HEK293T (cell line): ENCODE data around the gene INKA1.

ENCODE experiments used
- BHLHE40 ChIP-seq: fragments of 450-650 bp; IDR thresholded peaks from 2 replicates; pipeline ENCODE4 v1.6.1; 2016; ENCODE audit warnings: mild to moderate bottlenecking, moderate library complexity, borderline replicate concordance
- CTBP1 ChIP-seq: fragments of 450-650 bp; IDR thresholded peaks from 2 replicates; pipeline ENCODE4 v1.6.1; 2016; ENCODE audit warnings: borderline replicate concordance
- LEF1 ChIP-seq: fragments of 450-650 bp; IDR thresholded peaks from 2 replicates; pipeline ENCODE4 v1.6.1; 2017; ENCODE audit warnings: mild to moderate bottlenecking, borderline replicate concordance
- TARDBP ChIP-seq: fragments of 450-650 bp; IDR thresholded peaks from 2 replicates; pipeline ENCODE4 v1.6.1; 2016

DNA sequence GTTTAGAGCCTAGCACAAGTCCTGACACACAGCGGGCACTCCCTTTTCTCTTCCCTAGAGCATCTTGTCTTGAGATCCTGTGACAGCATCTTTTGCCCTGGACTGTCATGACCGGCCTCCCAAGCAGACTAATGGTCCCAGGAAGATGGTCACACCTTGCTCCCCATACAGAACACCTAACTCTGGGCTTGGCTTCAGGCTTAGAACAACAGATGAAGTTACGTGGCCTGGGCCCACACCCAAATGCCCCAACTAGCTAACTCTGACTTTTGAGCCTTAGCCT lies 15.9 kb upstream of the INKA1 start:
- TF ChIP-seq BHLHE40 (no peak), LEF1 (no peak), TARDBP (no peak), CTBP1 (no peak)
